GM21786 (cell line): Measurements from ENCODE around the gene ZCCHC7.
A peak's percentile ranks its signal among the peaks of the same experiment; 100 is the strongest.
"Not testable (repeated sequence)": the region's sequence is repeated elsewhere in the genome, so short reads cannot be mapped to it uniquely, and the experiment has no call there.

Experiments
- ATAC-seq: cut with Tn5 transposase; IDR thresholded peaks from one replicate; pipeline ENCODE4 v1.9.1; 2021; ENCODE audit not compliant: unreplicated experiment

Gene ZCCHC7

DNA sequence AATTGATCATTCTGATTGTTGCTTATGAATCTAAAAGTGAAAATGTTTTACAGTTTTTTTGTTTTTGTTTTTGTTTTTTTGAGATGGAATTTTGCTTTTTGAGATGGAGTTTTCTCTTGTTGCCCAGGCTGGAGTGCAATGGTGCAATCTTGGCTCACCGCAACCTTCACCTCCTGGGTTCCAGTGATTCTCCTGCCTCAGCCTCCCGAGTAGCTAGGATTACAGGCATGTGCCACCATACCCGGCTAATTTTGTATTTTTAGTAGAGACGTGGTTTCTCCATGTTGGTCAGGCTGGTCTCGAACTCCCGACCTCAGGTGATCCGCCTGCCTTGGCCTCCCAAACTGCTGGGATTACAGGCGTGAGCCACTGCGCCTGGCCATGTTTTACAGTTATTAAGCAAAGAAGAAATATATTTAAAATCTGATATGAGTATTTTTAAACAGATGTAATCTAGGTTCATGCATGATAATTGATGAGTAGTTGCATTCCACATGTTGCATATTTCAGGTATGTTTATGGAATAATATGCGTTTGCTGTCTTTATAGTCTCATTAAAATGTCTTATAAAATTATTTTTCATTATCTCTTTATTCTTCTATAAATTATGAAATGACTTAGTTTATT, 171.4 kb downstream of the ZCCHC7 start:
- not testable (repeated sequence) for ATAC-seq

DNA sequence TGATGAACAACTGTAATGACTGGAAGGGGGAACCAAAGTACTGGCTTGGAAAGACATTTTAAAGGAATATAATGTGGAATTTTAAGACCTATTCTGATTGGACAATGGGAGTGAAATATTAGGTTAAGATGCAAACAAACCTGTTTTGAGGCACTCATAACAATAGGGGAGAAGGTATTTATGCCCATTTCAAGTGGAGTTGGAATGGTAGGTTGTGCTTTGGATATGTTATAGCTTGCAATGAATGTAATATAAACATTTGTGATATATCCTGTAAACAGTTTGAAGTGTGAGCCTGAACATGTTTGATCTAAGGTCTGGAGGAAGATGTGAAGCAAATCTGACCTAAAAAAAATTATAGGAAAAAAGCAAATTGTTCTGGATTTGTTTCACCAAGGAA, 172.5 kb downstream of the ZCCHC7 start:
- no peak for ATAC-seq

DNA sequence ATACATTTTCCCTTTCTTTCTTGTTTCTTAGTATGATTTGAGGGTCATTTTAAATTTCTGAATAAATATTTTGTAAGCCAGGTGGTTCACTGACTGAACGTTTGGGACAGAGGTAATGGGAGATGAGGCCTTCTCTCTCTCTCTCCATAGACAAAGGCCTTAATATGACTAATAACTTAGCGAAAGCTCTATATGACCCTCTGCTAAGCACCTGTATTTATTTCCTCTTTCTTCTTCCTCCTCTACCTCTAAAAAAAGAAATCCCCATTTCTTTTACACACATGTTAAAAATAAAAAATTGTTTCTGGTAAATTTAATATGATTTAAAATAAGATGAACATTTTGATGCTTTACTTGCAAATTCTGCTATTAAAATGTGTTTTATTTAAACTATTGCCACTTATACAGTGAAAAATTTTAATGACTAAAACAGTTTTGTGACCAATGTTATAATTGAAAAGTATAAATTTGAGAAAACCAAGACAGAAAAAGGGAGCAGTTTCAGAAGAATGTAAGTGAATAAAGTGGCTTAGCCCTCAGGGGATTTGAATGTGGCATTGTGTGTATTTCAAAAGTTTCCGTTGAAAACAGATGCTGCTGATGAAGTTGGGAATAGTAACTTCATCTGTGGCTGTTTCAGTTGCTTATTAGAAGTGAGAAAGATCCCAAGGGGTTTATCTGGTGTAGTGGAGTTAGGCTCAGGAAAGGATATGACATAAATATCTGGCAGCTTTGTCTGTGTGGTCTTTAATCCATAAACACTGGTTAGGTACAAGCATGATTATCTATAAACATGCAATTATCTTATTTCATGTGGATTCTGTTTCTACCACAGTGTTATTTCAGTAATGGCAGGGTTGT, 173.5 kb downstream of the ZCCHC7 start:
- peak; percentile 58 for ATAC-seq

DNA sequence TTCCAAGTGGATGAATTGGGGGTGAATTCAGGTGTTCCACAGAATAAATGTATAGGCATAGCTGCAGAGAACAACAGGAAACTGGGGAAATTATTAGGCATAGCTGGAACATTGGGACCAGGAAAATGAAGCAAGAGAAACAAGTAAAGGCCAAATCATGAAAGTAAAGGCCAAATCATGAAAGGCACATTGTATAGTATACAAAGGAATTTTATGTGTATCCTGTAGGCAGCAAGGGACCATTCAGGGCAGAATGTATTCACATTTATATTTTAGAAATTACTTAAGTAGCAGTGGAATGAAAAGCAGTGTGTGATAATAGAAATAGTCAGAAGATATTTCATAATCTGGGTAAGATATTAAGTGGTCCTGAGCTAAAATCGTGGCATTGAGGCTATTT, 174.8 kb downstream of the ZCCHC7 start:
- no peak for ATAC-seq

DNA sequence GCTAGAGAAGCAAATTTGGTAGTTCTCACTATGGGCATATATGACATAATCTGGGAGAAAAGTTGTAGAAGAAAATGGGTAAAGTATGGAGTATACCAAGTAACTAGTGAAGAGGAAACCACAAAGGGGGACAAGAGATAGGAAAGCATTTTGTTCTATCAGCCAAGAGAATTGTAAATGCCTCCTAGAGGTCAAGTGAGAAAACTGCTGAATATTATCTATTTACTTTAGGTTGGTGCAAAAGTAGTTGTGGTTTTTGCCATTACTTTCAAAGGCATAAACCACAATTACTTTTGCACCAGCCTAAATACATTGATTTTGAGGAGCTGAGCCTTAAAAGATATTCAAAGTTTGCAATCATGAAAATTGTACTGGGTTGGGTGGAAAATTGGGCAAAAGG, 175.4 kb downstream of the ZCCHC7 start:
- ATAC-seq = no peak

DNA sequence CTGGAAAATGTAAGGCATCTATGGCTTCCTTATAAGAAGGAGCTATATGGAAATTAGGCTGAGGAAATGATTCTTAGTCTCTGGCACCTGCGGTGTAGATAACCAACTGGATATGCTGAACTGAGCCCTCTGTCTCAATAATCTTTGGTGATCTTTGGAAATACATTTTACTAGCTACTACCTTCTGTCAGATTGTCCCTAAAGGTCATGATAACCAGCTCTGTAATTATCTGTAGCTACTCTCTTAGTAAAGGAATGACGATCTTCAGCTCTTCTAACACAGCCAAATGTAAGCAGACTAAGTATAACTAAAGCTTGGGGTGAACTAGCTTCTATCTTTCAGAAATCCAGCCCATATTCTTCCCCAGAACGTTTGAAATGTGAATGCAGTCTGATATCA, 177.2 kb downstream of the ZCCHC7 start:
- ATAC-seq = no peak

DNA sequence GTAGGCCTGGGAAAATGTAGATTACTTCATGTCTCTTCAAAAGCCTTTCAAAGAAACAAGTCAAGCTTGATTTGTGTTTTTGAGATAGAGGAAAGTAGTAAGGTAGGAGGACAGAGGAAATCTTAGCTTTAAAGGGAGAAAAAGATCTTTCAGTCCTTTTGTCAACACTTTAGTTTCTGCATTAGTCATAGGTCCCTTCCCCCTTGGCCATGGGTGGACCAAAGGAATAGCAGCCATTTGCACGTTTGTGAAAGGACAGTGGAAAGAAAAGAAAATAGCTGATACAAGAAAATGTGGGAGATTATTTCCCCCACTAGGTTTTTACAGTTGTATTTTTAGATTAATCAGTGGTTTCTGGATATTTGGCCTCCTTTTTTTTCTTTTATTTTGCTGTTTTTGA, 180.2 kb downstream of the ZCCHC7 start:
- no peak for ATAC-seq

DNA sequence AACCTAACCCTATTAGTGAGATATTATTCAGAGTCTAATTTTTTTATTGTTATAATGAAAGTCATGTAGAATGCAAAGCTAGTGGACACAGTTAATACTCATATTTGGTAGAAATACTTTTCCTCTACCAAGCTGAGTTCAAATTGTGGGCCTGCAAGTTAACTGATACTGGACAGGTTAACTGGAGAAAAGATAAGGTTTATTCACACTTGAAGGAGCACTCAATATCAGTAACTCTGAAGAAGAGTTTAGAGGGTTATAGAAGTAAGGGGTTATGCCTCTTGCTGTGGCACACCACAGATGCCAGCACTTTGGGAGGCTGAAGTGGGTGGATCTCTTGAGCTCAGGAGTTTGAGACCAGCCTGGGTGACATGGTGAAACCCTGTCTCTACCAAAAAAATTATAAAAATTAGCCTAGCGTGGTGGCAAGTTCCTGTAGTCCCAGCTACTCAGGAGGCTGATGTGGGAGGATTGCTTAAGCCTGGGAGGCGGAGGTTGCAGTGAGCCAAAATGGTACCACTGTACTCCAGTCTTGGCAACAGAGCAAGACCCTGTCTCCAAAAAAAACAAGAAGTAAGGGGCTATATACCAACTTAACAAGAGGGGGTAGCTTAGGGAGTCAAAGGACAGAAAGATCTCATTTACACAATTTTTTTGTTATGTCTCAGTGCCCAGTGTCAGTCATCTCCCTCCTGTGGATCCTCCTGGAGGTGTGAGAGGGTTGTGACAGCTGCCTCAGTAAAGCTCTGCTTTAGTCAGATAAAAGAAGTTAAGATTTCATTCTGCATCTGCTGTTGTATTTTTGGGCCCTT, 180.9 kb downstream of the ZCCHC7 start:
- no peak for ATAC-seq

DNA sequence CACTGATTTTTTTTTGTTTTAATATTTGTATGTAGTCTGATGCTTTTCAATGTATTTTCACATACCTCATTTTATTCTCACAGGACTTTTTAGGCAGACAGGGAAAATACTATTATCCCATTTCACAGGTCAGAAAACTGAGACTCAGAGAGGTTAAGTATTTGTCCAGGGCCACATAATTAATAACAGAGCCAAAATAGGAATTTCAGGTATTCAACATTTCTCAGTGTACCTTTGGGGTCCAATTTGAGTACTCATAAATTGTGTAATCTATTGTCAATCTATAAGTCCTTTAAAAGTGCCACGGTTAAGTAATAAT, 181.4 kb downstream of the ZCCHC7 start:
- no peak for ATAC-seq

DNA sequence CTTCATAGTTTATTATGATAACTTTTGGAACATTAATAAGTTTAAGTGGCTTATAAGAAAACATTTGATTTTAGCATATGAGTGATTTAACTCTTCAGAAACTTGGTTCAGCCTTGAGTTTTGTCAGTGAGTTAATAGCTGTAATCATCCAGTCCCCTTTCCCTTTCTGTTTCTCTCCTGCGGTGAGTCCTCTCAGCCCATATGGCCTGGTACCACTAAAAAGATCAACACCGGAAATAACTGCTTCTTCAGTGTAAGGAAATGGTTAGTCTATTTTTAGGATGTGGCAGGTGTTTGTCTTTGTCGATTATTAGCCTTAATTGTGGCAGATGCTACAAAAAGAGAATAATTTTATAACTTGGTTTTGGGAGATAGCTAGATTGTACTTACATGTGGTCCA, 181.9 kb downstream of the ZCCHC7 start:
- ATAC-seq = peak; percentile 76

DNA sequence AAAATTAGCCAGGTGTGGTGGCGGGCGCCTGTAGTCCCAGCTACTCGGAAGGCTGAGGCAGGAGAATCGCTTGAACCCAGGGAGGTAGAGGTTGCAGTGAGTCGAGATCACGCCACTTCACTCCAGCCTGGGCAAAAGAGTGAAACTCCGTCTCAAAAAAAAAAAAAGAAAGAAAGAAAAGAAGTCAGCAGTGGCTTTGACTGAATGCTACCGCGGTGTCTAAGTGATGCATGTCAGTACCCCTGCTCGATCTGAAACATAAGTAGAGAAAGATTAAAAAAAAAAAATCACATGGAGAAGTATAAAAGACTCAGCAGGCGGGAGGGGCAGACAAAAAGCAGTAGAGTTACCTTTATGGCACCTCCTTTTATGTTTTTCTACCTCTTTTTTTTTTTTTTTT, 182.9 kb downstream of the ZCCHC7 start:
- not testable (repeated sequence) for ATAC-seq

DNA sequence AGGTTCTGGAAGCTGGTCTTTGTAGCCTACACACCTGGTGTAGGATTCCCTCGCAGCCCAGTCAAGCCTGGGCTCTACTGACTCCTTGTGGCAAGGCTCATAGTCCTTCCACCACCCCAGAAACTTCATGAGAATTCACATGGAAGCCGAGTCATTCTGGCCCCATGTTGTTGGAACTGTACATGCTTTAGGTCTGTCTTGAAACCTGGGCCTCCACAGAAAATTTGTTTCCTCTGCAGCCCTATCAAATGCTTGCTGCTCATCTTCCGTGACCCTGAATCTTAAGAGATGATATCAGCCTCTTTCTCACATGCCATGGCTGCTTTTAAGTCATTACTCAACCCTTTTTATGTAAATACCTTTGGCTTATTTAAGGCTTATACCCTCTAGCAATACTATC, 188.8 kb downstream of the ZCCHC7 start:
- no peak for ATAC-seq

DNA sequence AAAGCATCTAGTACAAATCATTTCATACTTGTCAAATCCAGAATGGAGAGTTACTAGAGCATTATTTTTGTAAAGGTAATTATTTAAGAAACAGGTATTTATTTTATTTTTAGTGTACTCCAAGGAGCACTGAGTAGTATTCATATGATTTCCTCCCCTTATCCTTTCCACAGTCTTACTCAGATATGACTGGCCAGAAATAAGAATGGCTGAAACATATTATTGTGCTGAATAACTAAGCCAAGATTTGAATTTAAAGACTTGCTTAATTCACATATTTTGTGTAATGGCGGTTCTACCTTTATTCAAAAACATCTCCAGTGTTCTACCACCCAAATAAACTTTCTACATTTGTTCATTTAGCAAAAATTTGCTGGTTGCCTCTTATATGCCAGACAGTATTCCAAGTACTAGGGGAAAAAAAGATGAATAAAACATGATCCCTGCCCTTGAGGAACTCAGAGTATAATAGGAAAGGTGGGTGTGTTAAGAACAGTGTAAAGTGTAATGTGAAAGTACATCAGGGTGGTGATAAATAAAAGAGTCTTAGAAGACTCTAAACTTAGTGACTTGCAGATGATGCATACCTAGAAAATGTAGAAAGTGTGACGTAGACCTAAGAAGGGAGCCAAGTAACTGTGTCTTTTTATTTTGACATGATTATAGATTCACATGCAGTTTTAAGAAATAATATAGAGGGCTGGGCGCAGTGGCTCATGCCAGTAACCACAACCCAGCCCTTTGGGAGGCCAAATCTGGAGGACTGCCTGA, 191.7 kb downstream of the ZCCHC7 start:
- no peak for ATAC-seq

DNA sequence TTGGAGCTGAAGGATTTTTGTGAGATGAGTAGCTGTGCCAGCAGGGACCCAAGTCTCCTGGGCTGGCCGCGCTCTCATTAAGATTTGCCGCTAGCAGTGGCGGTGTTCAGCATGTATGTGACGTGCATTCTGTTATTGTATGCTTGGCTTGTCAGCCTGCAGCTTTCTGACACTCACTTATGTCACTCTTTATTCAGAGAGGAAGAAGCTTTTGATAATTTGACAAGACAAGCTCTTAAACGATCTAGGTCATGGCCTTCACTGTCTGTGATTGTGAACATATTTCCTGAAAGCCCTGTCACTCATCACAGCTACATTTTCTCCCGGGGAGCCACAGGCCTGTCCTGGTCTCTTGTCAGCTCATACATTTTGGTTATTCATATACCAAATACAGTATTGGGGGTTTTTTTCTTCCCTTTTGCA, 203.9 kb downstream of the ZCCHC7 start:
- peak; percentile 61 for ATAC-seq

DNA sequence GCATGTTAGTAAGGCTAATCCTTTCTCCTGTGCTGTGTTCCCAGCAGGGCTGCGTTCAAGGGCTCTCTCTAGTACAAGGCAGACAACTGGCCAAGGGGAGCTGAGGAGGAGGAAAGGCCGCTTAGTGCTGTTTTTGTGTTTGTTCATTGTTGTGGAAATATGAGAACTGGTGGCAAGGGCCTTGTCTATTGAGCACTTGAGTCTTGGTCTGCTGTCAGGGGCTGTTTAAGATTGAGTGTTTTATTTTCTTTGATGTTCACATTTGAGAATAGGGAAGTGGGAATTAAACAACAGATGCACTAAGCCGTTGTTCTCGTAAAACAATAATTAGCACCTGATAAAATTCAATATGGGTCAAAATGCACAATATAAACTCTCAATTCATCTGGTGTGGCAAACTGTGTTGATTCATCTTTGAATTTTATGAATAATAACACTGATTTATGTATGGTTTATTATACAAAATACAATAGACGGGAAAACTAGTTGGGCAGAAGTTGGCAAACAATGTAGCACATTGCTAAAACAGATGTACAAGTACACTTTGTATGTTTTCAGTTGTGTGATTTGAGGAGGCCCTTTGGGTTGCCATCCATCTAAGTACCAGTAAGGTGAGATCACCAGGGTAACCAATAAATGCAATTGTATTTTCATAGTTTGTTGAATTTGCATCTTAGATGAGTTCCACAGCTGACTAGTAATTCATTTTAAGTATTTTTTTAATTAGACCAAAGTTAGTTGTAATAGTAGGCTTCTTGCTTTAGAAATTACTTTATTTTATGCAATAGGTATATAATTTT, 204.5 kb downstream of the ZCCHC7 start:
- ATAC-seq = peak; percentile 25

DNA sequence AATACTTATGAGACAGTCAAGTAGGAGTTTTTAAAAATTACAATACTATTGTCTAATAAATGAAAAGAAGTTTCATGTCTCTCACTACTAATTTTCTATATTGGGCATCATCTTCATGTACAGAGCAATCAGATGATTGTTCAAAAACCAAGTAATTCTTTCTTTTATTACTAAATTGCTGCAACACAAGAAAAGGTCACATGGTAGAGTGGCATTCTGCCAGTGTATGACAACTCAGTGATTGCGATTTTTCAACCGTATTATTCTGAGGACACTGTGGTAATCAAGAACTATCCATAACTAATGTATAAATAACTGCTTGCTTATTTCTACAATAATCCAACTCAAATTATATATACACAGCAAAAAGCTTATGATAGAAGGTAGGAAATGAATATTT, 205.4 kb downstream of the ZCCHC7 start:
- ATAC-seq = no peak

DNA sequence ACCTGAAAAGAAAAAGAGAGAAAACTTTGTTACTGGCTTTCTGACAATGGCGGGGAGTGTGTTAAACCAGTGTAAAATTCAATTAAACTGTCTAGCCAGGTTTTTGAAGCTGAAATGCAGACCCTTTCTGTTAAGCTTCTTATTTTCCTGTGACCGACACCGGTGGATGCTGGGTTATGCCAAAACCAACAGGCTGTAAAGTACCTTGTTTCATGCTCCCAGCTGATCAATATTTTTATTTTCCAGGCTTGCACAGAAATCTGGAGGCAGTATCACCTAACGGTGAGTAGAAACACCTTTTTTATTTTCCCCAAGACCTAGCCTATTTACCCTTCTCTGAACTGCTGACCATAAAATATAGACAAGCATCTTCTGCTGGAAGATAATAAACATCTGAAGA, 207.2 kb downstream of the ZCCHC7 start:
- ATAC-seq = no peak

DNA sequence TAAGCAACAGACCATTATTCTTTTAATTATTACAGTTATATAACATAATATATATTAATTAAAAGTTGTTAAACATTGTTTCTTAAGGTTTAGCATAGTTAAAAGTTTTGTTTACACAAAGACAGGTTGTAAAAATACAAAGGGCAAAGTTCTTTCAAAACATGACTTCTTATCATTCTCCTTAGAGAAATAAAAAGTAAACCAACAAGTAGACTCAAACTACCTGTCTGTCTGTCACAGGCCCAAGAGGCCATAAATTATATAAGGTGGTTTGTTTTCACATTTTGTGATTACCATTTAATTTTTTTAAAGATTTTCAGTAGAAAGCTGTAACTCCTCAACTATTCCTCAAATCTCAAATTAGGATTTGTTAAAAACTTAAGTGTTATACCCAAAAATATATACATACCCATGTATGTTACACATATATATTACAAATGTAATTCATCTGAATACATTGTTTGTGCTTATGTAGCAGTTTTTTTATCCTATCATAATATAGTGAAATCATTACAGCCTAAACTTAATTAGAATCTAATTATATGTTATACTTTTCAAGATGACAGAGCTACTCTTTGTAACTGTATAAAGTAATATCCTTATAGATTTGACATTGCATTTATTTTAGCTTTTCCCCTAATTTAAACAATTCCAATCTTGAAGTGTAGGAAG, 208.3 kb downstream of the ZCCHC7 start:
- ATAC-seq = no peak

DNA sequence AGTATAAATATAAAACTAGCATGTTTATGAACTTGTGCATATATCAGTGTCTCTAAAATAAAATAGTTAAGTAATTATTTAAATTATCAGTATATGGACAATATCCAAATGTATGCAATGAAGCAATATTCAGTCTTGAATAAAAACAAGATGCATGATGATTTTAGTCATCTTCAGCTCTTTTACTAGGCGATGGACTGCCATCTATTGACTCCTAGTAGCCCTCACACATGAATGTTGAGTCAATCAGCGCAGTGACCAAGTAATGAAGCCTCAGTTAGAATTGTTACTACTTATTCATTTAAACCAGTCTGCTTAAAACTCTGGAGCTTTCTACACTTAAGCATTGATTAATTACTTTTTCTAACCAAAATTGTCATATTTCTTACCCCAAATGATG, 209.2 kb downstream of the ZCCHC7 start:
- ATAC-seq = peak; percentile 43

DNA sequence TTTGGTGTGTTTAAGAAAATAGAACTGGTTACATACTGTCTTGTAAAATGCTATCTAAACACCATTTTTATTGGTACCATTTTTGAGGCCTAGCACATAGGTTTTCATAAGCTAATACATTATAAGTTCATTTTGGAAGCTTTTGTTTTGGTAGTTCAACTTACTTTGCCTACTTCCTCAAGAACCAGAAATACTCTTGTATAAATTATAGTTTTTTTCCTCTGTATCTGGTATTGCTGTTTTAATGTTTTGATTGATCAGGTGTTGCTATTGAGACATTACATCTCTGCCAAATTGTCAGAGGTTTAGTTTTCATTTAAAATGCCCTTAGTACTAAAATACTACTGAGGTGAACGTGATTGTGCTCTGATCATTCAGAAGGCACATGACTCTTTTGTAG, 211.5 kb downstream of the ZCCHC7 start:
- ATAC-seq = no peak
